Transverse colon (tissue), 4 donors: Measurements from ENCODE around the gene S100PBP. TPM values are rescaled to one million over a fixed set of nuclear protein-coding genes. Genes with fewer than 3 reads are reported as not detected.

Experiments used
- DNase-seq: peaks from one replicate; pipeline ENCODE4 v3.0.0-alpha.2; 2019
- H3K27ac ChIP-seq, 4 donors: fragments of 200-600 bp; sonication (generic); 2 replicates each; pipeline ENCODE4 v1.5.1; 2016 to 2018; ENCODE audit warnings: inconsistent platforms in 4 of 4
- H3K27me3 ChIP-seq: fragments of 200-600 bp; sonication (generic); 2 replicates; pipeline ENCODE4 v1.5.1; 2017; ENCODE audit warnings: inconsistent platforms
- H3K36me3 ChIP-seq, 4 donors: fragments of 200-600 bp; sonication (generic); 2 replicates each; pipeline ENCODE4 v1.5.1; 2017 to 2019; ENCODE audit warnings: inconsistent platforms in 4 of 4
- H3K4me1 ChIP-seq, 4 donors: fragments of 200-600 bp; sonication (generic); 2 replicates each; pipeline ENCODE4 v1.5.1; 2017 to 2020; ENCODE audit warnings: inconsistent platforms in 4 of 4
- H3K4me3 ChIP-seq, 4 donors: fragments of 200-600 bp; sonication (generic); 1 replicate in 1 of 4; 2 replicates in 3 of 4; pipeline versions ENCODE4 v1.5.1 to v1.6.1; 2017 to 2019; ENCODE audit warnings: inconsistent platforms in 4 of 4
- H3K9me3 ChIP-seq, 2 donors: fragments of 200-600 bp; sonication (generic); 2 replicates each; pipeline ENCODE4 v1.5.1; 2017 to 2019; ENCODE audit warnings: inconsistent platforms in 2 of 2
- CTCF ChIP-seq, 5 experiments: fragments of 200-600 bp in 3 of 5; fragments of 450-650 bp in 2 of 5; sonication (generic) in 3 of 5; IDR thresholded peaks; 1 replicate in 2 of 5; 2 replicates in 3 of 5; pipeline ENCODE4 v1.5.1; 2016 to 2017; ENCODE audit warnings: antibody characterized with exemption in 5 of 5, inconsistent platforms in 3 of 5, mild to moderate bottlenecking in 2 of 5, moderate library complexity in 1 of 5
- EP300 ChIP-seq: sonication (generic); formaldehyde crosslinking; IDR thresholded peaks from one replicate; pipeline ENCODE4 v1.6.1; 2017; ENCODE audit warnings: antibody characterized with exemption, low read depth
- POLR2A ChIP-seq: fragments of 450-650 bp; IDR thresholded peaks from one replicate; pipeline ENCODE4 v1.6.1; 2016; ENCODE audit warnings: antibody characterized with exemption, mild to moderate bottlenecking, moderate library complexity
- POLR2AphosphoS5 ChIP-seq, 3 donors: sonication (generic); formaldehyde crosslinking; IDR thresholded peaks; one replicate each; pipeline ENCODE4 v1.6.1; 2016; ENCODE audit warnings: antibody characterized with exemption in 3 of 3
- WGBS, 2 donors: methylation state at CpG; one replicate each; pipeline ENCODE4 v1.1.5; 2018; ENCODE audit warnings: low coverage in 1 of 2; 5-methylcytosine and 5-hydroxymethylcytosine counted together
- in situ Hi-C, 4 donors: fragments of 200-750 bp; cut with MboI; loops; one replicate each; pipeline versions ENCODE4 v1.15.0 to v1.15.1; 2017; ENCODE audit warnings: low sequenced_read_pairs in 3 of 4, low pct_ligation_motif_present in 1 of 4, low pct_unique_long_range_greater_than_20kb in 1 of 4
- intact Hi-C: fragments of 100-400 bp; cut with DNase I; formaldehyde crosslinking; loops from one replicate; pipeline ENCODE4 v1.15.1; 2023; ENCODE audit warnings: low total_unique reads
- total RNA-seq, 4 donors: library from RNA; depleted of rRNA; stranded (reverse); fragments of >200 nt; gene quantifications; one replicate each; pipeline ENCODE4 v1.1.0, GENCODE V29; 2016

The S100PBP gene
- total RNA-seq, 4 donors from 2014 or later: 26.2 to 257 (median 40.7) TPM

- 88 to 93% methylated on average over 10 to 20 of the region's 25 CpGs for WGBS, 2 donors
- Histone ChIP-seq H3K4me1 (peaks cover 12 to 26% (median 14%) of the 10 kb centered on the region in 4 donors), H3K27ac (no peak overlapping the region)
Measured at GRCh38 chr1:32770221-32770731, 47.2 kb upstream of the S100PBP start.

GRCh38 chr1:32770741-32771548 is 46.5 kb upstream of the S100PBP start:
- 70 to 85% methylated on average over 2 to 18 of the region's 18 CpGs for WGBS, 2 donors
- no peak overlapping the region for H3K4me3 ChIP-seq
- peaks cover 9 to 20% (median 10%) of the 10 kb centered on the region in 4 donors for H3K4me1 ChIP-seq
- DNase-seq: no peak
- no peaks in the 10 kb centered on the region for H3K27me3 ChIP-seq
- peaks cover 0 to 17% (median 0%) of the 10 kb centered on the region in 4 donors for H3K36me3 ChIP-seq
- H3K27ac ChIP-seq: no peak overlapping the region
- in situ Hi-C loops (loop anchor here in 2 of 4 donors (10.0 kb wide), 1 partner anchor 56 kb away; no protein-coding TSS in a partner anchor), intact Hi-C loops (no loop called here)
- no peaks in the 10 kb centered on the region for H3K9me3 ChIP-seq
- no peak for TF ChIP-seq CTCF (IDR thresholded peaks at IDR 0.05)
- TF ChIP-seq POLR2AphosphoS5 (IDR thresholded peaks at IDR 0.05): no peak
- TF ChIP-seq POLR2A: no peak
- TF ChIP-seq EP300: no peak

More at GRCh38 chr1:32770221-32770731, 47.2 kb upstream of the S100PBP start:
- no peaks in the 10 kb centered on the region for H3K27me3 ChIP-seq
- in situ Hi-C loops: loop anchor here in 2 of 4 donors (10.0 kb wide), 1 partner anchor 55 kb away; no protein-coding TSS in a partner anchor
- H3K4me3 ChIP-seq: no peak overlapping the region
- intact Hi-C loops: no loop called here
- H3K36me3 ChIP-seq: peaks cover 0 to 15% (median 0%) of the 10 kb centered on the region in 4 donors
- DNase-seq: no peak
- no peaks in the 10 kb centered on the region for H3K9me3 ChIP-seq
- TF ChIP-seq EP300: no peak

- WGBS, 2 donors: 96% methylated on average over 12 of the region's 30 CpGs; no CpG with 5 or more reads in 1 of the 2 donors
- no peaks in the 10 kb centered on the region for H3K9me3 ChIP-seq
- in situ Hi-C loops (loop anchor here in 2 of 4 donors (10.0 kb wide), 1 partner anchor 57 kb away; no protein-coding TSS in a partner anchor), intact Hi-C loops (loop anchor here (2.0 kb wide), 1 partner anchor 59 kb away; no protein-coding TSS in a partner anchor)
- no peak overlapping the region for H3K4me3 ChIP-seq
- no peak overlapping the region for H3K27ac ChIP-seq
- no peak for DNase-seq
- TF ChIP-seq CTCF (IDR thresholded peaks at IDR 0.05) (no peak), POLR2AphosphoS5 (IDR thresholded peaks at IDR 0.05) (peak in 1 of 3 donors; percentile 7)
- H3K4me1 ChIP-seq: peaks cover 2 to 12% (median 7%) of the 10 kb centered on the region in 4 donors
- H3K36me3 ChIP-seq: peaks cover 0 to 17% (median 0%) of the 10 kb centered on the region in 4 donors
- no peaks in the 10 kb centered on the region for H3K27me3 ChIP-seq
Measured at GRCh38 chr1:32771561-32772280, 45.7 kb upstream of the S100PBP start.

- peak overlapping the region in 2 of 4 donors; percentile 8 to 27 for H3K27ac ChIP-seq
- TF ChIP-seq POLR2A (no peak), EP300 (no peak), CTCF (IDR thresholded peaks at IDR 0.05) (no peak), POLR2AphosphoS5 (IDR thresholded peaks at IDR 0.05) (no peak)
- H3K4me3 ChIP-seq: no peak overlapping the region
- peaks cover 0 to 17% (median 0%) of the 10 kb centered on the region in 4 donors for H3K36me3 ChIP-seq
- in situ Hi-C loops: loop anchor here in 2 of 4 donors (10.0 kb wide), 1 partner anchor 58 kb away; no protein-coding TSS in a partner anchor
- H3K27me3 ChIP-seq: no peaks in the 10 kb centered on the region
- peaks cover 0 to 8% (median 4%) of the 10 kb centered on the region in 4 donors for H3K4me1 ChIP-seq
- WGBS, 2 donors: 88 to 90% methylated on average over 2 to 7 of the region's 10 CpGs
- DNase-seq: no peak
- H3K9me3 ChIP-seq: no peaks in the 10 kb centered on the region
- intact Hi-C loops: loop anchor here (2.0 kb wide), 1 partner anchor 60 kb away; no protein-coding TSS in a partner anchor
Measured at GRCh38 chr1:32772281-32773017, 45.0 kb upstream of the S100PBP start.
